Lower leg skin (tissue), 4 donors: ENCODE measurements around the gene SLC13A3. TPM values are rescaled to one million over a fixed set of nuclear protein-coding genes. Genes with fewer than 3 reads are reported as not detected.

Experiments
- DNase-seq, 2 donors: peaks; one replicate each; pipeline ENCODE4 v3.0.0-alpha.2; 2019; ENCODE audit warnings: low spot score in 2 of 2
- H3K4me3 ChIP-seq: fragments of 200-600 bp; sonication (generic); 2 replicates; pipeline ENCODE4 v1.5.1; 2017; ENCODE audit warnings: mild to moderate bottlenecking, low read depth; ENCODE audit not compliant: poor library complexity, severe bottlenecking
- CTCF ChIP-seq, 3 donors: fragments of 450-650 bp; IDR thresholded peaks; one replicate each; pipeline ENCODE4 v1.5.1; 2016; ENCODE audit warnings: antibody characterized with exemption in 3 of 3, mild to moderate bottlenecking in 3 of 3, moderate library complexity in 2 of 3
- POLR2A ChIP-seq, 2 donors: fragments of 450-650 bp; IDR thresholded peaks; one replicate each; pipeline ENCODE4 v1.6.1; 2016 to 2017; ENCODE audit warnings: antibody characterized with exemption in 2 of 2, mild to moderate bottlenecking in 1 of 2, moderate library complexity in 1 of 2
- WGBS, 2 donors: methylation state at CpG; one replicate each; pipeline ENCODE4 v1.1.5; 2018; 5-methylcytosine and 5-hydroxymethylcytosine counted together
- intact Hi-C: fragments of 100-400 bp; cut with DNase I; formaldehyde crosslinking; loops from one replicate; pipeline ENCODE4 v1.15.0; 2023; ENCODE audit warnings: low total_unique reads
- total RNA-seq, 4 donors: library from RNA; depleted of rRNA; stranded (reverse); fragments of >200 nt; gene quantifications; one replicate each; pipeline ENCODE4 v1.1.0, GENCODE V29; 2016

SLC13A3 gene
- total RNA-seq, 4 donors from 2014 or later = 1.4 to 3.3 (median 1.8) TPM

GRCh38 chr20:46640536-46641311 is 10.5 kb downstream of the SLC13A3 start:
- no peak overlapping the region for H3K4me3 ChIP-seq
- intact Hi-C loops = no loop called here
- no peak for DNase-seq
- TF ChIP-seq CTCF (IDR thresholded peaks at IDR 0.05) = no peak
- no peak for TF ChIP-seq POLR2A (IDR thresholded peaks at IDR 0.05)
- WGBS, 2 donors = 65 to 76% methylated on average over 13 to 14 of the region's 14 CpGs

GRCh38 chr20:46640044-46640443 is 11.2 kb downstream of the SLC13A3 start:
- no peak overlapping the region for H3K4me3 ChIP-seq
- TF ChIP-seq CTCF (IDR thresholded peaks at IDR 0.05) (no peak), POLR2A (IDR thresholded peaks at IDR 0.05) (no peak)
- DNase-seq = no peak
- WGBS, 2 donors = 79 to 90% methylated on average over 6 of the region's 6 CpGs
- intact Hi-C loops = no loop called here

GRCh38 chr20:46639587-46639986 is 11.7 kb downstream of the SLC13A3 start:
- whole genome bisulfite sequencing, 2 donors = 85 to 90% methylated on average over 3 of the region's 3 CpGs
- no peak for DNase-seq

GRCh38 chr20:46638898-46639274 is 12.4 kb downstream of the SLC13A3 start:
- intact Hi-C loops = no loop called here
- WGBS, 2 donors = 89 to 95% methylated on average over 4 of the region's 4 CpGs
- no peak for TF ChIP-seq CTCF (IDR thresholded peaks at IDR 0.05)
- TF ChIP-seq POLR2A (IDR thresholded peaks at IDR 0.05) = no peak
- peak in 1 of 2 donors; percentile 17 for DNase-seq
- no peak overlapping the region for H3K4me3 ChIP-seq

More at GRCh38 chr20:46639587-46639986, 11.7 kb downstream of the SLC13A3 start:
- no peak overlapping the region for H3K4me3 ChIP-seq
- intact Hi-C loops = no loop called here
- no peak for TF ChIP-seq CTCF (IDR thresholded peaks at IDR 0.05)
- no peak for TF ChIP-seq POLR2A (IDR thresholded peaks at IDR 0.05)

GRCh38 chr20:46638134-46638897 is 12.9 kb downstream of the SLC13A3 start:
- no peak overlapping the region for H3K4me3 ChIP-seq
- TF ChIP-seq POLR2A (IDR thresholded peaks at IDR 0.05) (no peak), CTCF (IDR thresholded peaks at IDR 0.05) (no peak)
- DNase-seq = peak in 1 of 2 donors; percentile 79
- WGBS, 2 donors = 79 to 82% methylated on average over 17 to 18 of the region's 18 CpGs
- intact Hi-C loops = no loop called here
